Measurements from ENCODE around the gene MSI2. TPM values are rescaled to one million over a fixed set of nuclear protein-coding genes. Genes with fewer than 3 reads are reported as not detected.

Gene MSI2
- total and polyA plus RNA-seq, 2 experiments from 2014 or later, result 18.9 to 41.8 TPM

- TF ChIP-seq, protein P1, sequence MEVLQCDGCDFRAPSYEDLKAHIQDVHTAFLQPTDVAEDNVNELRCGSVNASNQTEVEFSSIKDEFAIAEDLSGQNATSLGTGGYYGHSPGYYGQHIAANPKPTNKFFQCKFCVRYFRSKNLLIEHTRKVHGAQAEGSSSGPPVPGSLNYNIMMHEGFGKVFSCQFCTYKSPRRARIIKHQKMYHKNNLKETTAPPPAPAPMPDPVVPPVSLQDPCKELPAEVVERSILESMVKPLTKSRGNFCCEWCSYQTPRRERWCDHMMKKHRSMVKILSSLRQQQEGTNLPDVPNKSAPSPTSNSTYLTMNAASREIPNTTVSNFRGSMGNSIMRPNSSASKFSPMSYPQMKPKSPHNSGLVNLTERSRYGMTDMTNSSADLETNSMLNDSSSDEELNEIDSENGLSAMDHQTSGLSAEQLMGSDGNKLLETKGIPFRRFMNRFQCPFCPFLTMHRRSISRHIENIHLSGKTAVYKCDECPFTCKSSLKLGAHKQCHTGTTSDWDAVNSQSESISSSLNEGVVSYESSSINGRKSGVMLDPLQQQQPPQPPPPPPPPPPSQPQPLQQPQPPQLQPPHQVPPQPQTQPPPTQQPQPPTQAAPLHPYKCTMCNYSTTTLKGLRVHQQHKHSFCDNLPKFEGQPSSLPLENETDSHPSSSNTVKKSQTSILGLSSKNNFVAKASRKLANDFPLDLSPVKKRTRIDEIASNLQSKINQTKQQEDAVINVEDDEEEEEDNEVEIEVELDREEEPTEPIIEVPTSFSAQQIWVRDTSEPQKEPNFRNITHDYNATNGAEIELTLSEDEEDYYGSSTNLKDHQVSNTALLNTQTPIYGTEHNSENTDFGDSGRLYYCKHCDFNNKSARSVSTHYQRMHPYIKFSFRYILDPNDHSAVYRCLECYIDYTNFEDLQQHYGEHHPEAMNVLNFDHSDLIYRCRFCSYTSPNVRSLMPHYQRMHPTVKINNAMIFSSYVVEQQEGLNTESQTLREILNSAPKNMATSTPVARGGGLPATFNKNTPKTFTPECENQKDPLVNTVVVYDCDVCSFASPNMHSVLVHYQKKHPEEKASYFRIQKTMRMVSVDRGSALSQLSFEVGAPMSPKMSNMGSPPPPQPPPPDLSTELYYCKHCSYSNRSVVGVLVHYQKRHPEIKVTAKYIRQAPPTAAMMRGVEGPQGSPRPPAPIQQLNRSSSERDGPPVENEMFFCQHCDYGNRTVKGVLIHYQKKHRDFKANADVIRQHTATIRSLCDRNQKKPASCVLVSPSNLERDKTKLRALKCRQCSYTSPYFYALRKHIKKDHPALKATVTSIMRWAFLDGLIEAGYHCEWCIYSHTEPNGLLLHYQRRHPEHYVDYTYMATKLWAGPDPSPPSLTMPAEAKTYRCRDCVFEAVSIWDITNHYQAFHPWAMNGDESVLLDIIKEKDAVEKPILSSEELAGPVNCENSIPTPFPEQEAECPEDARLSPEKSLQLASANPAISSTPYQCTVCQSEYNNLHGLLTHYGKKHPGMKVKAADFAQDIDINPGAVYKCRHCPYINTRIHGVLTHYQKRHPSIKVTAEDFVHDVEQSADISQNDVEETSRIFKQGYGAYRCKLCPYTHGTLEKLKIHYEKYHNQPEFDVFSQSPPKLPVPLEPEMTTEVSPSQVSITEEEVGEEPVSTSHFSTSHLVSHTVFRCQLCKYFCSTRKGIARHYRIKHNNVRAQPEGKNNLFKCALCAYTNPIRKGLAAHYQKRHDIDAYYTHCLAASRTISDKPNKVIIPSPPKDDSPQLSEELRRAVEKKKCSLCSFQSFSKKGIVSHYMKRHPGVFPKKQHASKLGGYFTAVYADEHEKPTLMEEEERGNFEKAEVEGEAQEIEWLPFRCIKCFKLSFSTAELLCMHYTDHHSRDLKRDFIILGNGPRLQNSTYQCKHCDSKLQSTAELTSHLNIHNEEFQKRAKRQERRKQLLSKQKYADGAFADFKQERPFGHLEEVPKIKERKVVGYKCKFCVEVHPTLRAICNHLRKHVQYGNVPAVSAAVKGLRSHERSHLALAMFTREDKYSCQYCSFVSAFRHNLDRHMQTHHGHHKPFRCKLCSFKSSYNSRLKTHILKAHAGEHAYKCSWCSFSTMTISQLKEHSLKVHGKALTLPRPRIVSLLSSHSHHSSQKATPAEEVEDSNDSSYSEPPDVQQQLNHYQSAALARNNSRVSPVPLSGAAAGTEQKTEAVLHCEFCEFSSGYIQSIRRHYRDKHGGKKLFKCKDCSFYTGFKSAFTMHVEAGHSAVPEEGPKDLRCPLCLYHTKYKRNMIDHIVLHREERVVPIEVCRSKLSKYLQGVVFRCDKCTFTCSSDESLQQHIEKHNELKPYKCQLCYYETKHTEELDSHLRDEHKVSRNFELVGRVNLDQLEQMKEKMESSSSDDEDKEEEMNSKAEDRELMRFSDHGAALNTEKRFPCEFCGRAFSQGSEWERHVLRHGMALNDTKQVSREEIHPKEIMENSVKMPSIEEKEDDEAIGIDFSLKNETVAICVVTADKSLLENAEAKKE (CRISPR knock-in tag; IDR thresholded peaks at IDR 0.05), result no peak
- no peak for TF ChIP-seq ZNF114 (CRISPR knock-in tag; IDR thresholded peaks at IDR 0.05)
- TF ChIP-seq ZNF331 (CRISPR knock-in tag; IDR thresholded peaks at IDR 0.05; ENCODE audit: low read depth), result no peak
- no peak for TF ChIP-seq CREB1 (CRISPR knock-in tag; IDR thresholded peaks at IDR 0.05; ENCODE audit: low read depth)
- TF ChIP-seq, protein P2, sequence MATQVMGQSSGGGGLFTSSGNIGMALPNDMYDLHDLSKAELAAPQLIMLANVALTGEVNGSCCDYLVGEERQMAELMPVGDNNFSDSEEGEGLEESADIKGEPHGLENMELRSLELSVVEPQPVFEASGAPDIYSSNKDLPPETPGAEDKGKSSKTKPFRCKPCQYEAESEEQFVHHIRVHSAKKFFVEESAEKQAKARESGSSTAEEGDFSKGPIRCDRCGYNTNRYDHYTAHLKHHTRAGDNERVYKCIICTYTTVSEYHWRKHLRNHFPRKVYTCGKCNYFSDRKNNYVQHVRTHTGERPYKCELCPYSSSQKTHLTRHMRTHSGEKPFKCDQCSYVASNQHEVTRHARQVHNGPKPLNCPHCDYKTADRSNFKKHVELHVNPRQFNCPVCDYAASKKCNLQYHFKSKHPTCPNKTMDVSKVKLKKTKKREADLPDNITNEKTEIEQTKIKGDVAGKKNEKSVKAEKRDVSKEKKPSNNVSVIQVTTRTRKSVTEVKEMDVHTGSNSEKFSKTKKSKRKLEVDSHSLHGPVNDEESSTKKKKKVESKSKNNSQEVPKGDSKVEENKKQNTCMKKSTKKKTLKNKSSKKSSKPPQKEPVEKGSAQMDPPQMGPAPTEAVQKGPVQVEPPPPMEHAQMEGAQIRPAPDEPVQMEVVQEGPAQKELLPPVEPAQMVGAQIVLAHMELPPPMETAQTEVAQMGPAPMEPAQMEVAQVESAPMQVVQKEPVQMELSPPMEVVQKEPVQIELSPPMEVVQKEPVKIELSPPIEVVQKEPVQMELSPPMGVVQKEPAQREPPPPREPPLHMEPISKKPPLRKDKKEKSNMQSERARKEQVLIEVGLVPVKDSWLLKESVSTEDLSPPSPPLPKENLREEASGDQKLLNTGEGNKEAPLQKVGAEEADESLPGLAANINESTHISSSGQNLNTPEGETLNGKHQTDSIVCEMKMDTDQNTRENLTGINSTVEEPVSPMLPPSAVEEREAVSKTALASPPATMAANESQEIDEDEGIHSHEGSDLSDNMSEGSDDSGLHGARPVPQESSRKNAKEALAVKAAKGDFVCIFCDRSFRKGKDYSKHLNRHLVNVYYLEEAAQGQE (IDR thresholded peaks at IDR 0.05; ENCODE audit: unreplicated experiment), result no peak
- no peak for TF ChIP-seq JUNB (IDR thresholded peaks at IDR 0.05; ENCODE audit: unreplicated experiment)
- no peak for TF ChIP-seq EZH2 (IDR thresholded peaks at IDR 0.05; ENCODE audit: low read depth, unreplicated experiment)
- TF ChIP-seq POLR2AphosphoS5 (IDR thresholded peaks at IDR 0.05; ENCODE audit: low read depth), result no peak
- no peak for TF ChIP-seq EZH2phosphoT487 (IDR thresholded peaks at IDR 0.05; ENCODE audit: unreplicated experiment)
- no peak for TF ChIP-seq NANOG (IDR thresholded peaks at IDR 0.05; ENCODE audit: borderline replicate concordance)
Observed at GRCh38 chr17:57506774-57507127, 250.4 kb downstream of the MSI2 start (continued).

All from GM23338 (cell line).